ENCODE measurements around the gene PDE7B. TPM values are rescaled to one million over a fixed set of nuclear protein-coding genes. Genes with fewer than 3 reads are reported as not detected.

The PDE7B gene
- total RNA-seq, 1 donor from 2014 or later, result 13.3 TPM

DNA sequence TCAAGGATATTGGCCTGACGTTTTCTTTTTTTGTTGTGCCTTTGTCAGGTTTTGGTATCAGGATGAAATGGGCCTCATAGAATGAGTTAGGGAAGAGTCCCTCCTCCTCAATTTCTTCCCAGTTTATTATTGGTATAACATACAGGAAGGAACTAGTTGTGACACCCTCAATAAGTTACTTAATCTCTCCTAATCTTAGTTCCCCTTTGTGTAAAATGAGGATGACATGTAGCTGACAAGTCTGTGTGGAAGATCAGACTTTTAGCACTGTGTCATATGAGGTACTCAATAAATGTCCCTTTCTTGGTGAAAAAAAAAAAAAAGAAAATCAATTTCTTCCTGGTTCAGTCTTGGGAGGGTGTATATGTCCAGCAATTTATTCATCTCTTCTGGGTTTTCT lies 155.8 kb downstream of the PDE7B start:
- DNase-seq (ENCODE audit: low spot score), result no peak
- intact Hi-C loops (cut with DNase I), result no loop called here
- ATAC-seq, result no peak

DNA sequence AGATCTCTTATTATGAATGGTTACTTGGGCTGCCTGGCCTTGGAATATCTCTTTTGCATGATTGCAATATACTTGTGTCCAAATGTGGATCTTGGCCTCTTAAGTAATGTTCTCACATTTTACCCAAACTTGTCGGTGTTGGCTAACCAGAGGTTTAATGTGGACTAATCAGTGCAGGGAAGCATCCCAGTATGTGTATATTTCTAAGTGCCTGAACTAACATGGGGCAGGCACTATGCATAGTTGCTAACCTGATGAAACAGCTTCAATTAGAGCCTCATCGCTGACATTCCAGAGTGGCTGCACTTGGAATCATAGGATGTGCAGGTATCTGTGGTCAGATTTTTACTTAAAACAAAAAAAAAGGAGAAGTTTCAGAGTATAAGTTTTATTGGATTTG lies 160.0 kb downstream of the PDE7B start:
- DNase-seq (ENCODE audit: low spot score) (no peak), ATAC-seq (peak; percentile 63)
- intact Hi-C loops (cut with DNase I), result no loop called here

DNA sequence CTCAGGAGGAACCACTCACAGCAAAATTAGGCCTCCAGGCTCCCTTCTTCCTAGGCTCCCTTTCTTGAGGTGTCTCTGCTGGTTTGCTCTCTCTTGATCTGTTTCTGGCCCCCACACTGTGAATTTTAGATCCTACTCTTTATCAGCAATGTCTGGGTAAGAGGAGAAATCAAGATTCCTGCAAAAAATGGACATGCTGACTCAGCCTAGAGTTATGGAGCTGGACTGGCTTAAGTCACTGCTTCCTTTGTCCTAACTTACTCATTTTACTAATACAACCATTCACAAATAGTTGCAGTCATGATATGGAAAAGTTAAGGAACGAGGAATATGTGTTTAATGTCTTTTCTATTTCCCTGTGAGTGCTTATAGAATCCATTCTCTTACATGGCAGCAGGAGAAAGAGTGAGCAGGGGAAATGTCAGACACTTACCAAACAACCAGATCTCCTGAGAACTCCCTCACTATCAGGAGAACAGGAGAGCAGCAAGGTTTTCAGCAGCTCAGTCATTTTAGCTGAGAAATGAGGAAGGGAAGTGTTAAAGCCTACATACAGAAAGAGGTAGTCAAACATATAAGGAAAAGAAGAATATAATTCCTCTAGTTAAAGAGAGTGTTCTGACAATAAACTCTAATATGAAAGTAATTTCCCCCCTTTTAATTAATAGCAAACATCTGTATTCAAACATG lies 160.8 kb downstream of the PDE7B start:
- DNase-seq (ENCODE audit: low spot score) (no peak), ATAC-seq (no peak)
- intact Hi-C loops (cut with DNase I), result no loop called here

DNA sequence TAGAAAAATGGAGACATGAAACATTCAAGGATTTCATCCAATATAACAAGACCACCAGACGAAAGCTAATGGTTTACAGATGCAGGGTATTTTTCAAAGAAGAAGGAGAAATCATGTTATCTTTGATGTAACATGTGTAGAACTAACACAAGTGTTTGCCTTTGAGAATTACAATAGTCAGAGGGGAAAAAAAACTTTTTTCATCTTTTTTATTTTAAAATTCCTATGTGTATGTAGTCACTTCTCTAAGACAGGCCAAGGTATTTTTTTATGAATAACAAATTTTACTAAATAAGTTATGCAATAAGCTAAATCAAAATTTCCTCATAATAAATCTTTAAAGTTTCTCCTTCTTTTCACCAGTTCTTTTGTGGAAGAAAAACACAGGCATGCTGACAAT lies 161.4 kb downstream of the PDE7B start:
- intact Hi-C loops (cut with DNase I), result no loop called here
- ATAC-seq (no peak), DNase-seq (ENCODE audit: low spot score) (no peak)

DNA sequence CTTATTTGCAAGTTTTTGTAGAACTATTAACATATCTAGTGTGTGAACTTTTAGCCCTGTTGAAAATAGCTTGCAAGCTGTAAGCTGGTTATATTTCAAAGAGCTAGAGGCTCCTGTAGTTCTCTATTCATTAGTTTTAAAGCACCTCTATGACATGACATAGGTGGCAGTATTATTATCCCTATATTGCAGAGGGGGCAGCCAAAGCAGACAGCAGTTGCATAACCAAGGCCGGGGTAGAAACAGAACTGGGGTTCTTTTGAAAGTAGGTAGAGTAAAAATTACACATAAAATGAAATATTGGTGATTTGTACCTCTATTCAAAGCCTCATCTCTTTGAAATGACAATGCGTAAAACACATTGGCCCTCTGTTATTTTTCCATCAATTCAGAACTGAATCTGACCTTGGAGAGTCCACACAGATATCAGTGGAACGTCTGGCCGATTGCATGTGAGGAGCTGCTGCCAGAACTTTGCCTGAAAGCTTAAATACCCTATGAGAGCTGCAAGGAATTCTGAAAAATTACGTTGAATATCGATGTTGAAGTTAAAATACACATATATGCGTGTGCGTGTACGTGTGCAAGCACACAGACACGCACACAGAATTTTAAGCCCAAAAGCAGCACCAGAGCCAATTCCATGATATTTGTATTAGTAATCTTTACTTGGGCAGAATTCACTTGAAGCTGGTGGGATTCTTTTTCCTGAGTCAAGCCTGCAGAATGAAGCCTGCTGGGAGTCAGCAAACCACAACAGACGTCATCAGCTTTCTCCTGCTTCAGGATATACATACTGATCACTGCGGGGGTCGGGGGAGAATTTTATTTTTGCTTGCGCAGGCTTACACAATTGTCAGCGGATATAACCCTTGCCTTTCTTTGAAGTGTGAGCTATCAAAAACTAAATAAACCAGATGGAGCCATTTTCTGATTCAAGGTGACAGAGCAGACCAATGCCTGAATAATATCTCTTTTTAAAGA lies 163.2 kb downstream of the PDE7B start:
- peak; percentile 65 for DNase-seq (ENCODE audit: low spot score)
- intact Hi-C loops (cut with DNase I), result no loop called here
- ATAC-seq, result peak; percentile 82

DNA sequence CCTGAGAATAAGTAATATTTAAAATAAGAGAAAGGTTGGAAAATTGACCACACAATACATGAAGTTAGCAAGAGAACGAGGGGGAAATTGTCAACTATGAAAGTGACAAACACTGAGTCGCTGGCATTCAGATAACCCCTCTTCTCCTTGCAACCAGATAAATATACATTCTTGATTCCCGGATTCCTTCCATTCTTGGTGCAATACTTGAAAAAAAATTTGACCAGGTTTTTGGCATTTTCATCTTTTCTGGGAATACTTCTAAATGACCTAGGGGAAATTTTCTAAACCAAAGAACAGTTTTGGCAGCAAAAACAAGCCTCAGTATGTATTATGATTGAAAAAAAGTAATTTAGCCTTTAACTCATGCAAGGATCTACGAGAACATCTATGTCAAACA lies 164.0 kb downstream of the PDE7B start:
- intact Hi-C loops (cut with DNase I), result no loop called here
- DNase-seq (ENCODE audit: low spot score), result no peak

GRCh38 chr6:136016228-136017225 lies 165.0 kb downstream of the PDE7B start:
- intact Hi-C loops (cut with DNase I), result no loop called here
- DNase-seq (ENCODE audit: low spot score), result no peak
- no peak for ATAC-seq

More for the DNA sequence above, 164.0 kb downstream of the PDE7B start:
- no peak for ATAC-seq

- intact Hi-C loops (cut with DNase I), result no loop called here
- no peak for ATAC-seq
- no peak for DNase-seq (ENCODE audit: low spot score)
Observed at GRCh38 chr6:136020691-136021090, 169.2 kb downstream of the PDE7B start.

- no peak for DNase-seq (ENCODE audit: low spot score)
- intact Hi-C loops (cut with DNase I), result no loop called here
- no peak for ATAC-seq
Observed at GRCh38 chr6:136022224-136022874, 170.8 kb downstream of the PDE7B start.

DNA sequence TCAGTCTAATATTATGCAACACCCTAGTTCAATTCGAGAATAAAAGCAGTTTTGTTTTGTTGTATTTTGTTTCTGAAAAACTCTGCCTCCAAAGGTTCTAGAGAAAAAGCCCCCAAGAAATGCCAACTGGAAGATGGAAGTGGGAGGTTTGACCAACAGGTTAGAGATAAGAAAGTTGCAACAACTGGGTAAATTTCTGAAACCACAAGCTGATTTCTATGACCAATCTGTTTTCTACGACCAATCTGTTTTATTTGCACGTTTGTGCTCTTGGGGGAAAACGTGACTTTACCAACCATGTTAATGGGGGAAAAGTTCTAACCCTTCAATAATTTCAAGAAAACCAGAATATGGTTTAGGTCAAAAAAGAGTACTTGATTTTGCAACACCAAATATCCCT lies 173.2 kb downstream of the PDE7B start:
- ATAC-seq (no peak), DNase-seq (ENCODE audit: low spot score) (no peak)
- intact Hi-C loops (cut with DNase I), result no loop called here

GRCh38 chr6:136025736-136026135 lies 174.2 kb downstream of the PDE7B start:
- ATAC-seq (no peak), DNase-seq (ENCODE audit: low spot score) (no peak)
- intact Hi-C loops (cut with DNase I), result no loop called here

GRCh38 chr6:136030131-136030530 lies 178.6 kb downstream of the PDE7B start:
- no peak for DNase-seq (ENCODE audit: low spot score)
- ATAC-seq, result no peak
- intact Hi-C loops (cut with DNase I), result no loop called here

- ATAC-seq (peak; percentile 76), DNase-seq (ENCODE audit: low spot score) (no peak)
- intact Hi-C loops (cut with DNase I), result no loop called here
Observed at GRCh38 chr6:136031982-136032381, 180.5 kb downstream of the PDE7B start.

- ATAC-seq, result no peak
- intact Hi-C loops (cut with DNase I), result no loop called here
- DNase-seq (ENCODE audit: low spot score), result no peak
Observed at GRCh38 chr6:136033416-136033815, 181.9 kb downstream of the PDE7B start.

DNA sequence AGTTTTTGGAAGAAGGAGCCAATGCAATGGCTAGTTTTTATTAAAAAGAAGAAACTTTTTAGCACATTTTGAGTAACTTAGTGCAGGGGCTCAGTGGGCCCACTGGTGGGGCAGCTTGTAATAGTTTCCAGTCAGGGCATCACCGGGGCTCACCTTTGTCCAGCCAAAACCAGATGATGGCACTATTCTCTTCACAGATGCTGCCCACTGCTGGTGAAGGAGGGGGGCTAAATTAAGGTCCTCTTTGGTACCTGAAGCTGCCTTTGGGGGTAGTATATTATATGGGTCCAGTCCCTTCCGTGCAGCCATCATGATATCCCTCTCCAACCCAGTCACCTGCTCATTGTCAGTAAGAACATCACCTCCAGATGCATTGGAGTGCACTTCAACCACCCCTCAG lies 182.9 kb downstream of the PDE7B start:
- intact Hi-C loops (cut with DNase I), result no loop called here
- DNase-seq (ENCODE audit: low spot score) (no peak), ATAC-seq (no peak)

DNA sequence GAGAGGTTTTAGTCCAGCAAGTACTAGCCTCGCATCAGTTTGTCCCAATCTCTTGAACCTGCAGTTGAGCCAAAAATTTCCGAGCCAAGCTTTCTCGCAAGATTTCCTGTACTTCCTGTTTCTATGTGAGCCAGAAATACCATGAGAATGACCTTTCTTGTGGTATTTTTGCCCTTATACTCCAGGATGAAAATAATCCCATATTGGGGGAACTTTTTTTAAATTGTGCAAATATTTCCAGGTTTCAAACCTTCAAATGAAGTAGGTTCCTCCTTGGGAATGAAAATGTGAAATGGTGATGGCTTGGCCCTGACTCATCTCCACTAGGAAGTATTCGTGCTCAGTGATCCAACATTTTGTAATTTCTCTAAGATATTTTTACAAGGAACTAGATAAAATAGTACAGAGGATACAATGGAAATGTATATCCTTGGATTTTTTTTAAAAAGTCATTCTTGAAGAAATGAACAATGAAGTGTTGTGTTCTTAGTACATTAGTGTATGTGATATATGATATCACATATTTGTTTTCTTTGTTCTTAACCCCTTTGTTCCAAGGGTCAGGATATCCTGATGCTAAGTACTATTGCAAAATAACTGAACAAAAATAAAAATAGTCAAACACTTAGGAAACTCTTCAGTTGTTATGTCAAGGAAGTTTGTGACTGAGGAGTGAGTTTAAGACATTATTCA lies 184.0 kb downstream of the PDE7B start:
- intact Hi-C loops (cut with DNase I), result no loop called here
- ATAC-seq (no peak), DNase-seq (ENCODE audit: low spot score) (no peak)

- no peak for DNase-seq (ENCODE audit: low spot score)
- no peak for ATAC-seq
- intact Hi-C loops (cut with DNase I), result no loop called here
Observed at GRCh38 chr6:136036071-136036380, 184.5 kb downstream of the PDE7B start.

- no peak for DNase-seq (ENCODE audit: low spot score)
- ATAC-seq, result no peak
- intact Hi-C loops (cut with DNase I), result no loop called here
Observed at GRCh38 chr6:136036601-136037000, 185.1 kb downstream of the PDE7B start.
